IMR-90 (cell line): ENCODE measurements around the gene DMAC2. TPM values are rescaled to one million over a fixed set of nuclear protein-coding genes. Genes with fewer than 3 reads are reported as not detected.

Source experiments
- ATAC-seq: fragments of 200-7000 bp; cut with Tn5 transposase; 2 replicates; pipeline ENCODE4 v1.9.1; 2020; ENCODE audit warnings: low read depth, mild to moderate bottlenecking, moderate library complexity
- BruUV-seq: library from RNA; stranded (reverse); fragments of 400-500 nt; replicated peaks from 2 replicates; lab custom pipeline; 2021; lab: Mats Ljungman, UMichigan
- CTCF ChIA-PET: fragments of 300-600 bp; formaldehyde crosslinking; extraction: SDS; loops from one replicate; lab custom pipeline; 2021; ENCODE audit warnings: antibody characterized with exemption; lab: Yijun Ruan, JAX
- POLR2A ChIA-PET: fragments of 300-600 bp; sonication (Branson Sonifier 250); formaldehyde crosslinking; loops from one replicate; lab custom pipeline; 2022; ENCODE audit warnings: antibody characterized with exemption; ENCODE audit not compliant: unreplicated experiment; lab: Charles Lee
- DNase-seq: peaks from one replicate; pipeline ENCODE4 v3.0.0; 2013
- H2AFZ ChIP-seq: replicated peaks from 2 replicates; pipeline ENCODE3; 2013; ENCODE audit warnings: low read length, mild to moderate bottlenecking; ENCODE audit not compliant: poor library complexity
- H2AK5ac ChIP-seq: 2 replicates; pipeline ENCODE4 v1.6.1; 2013; ENCODE audit warnings: low read depth, low read length, inconsistent platforms
- H2AK9ac ChIP-seq: replicated peaks from 2 replicates; pipeline ENCODE3; 2013; ENCODE audit warnings: mild to moderate bottlenecking, low read depth, low read length, moderate library complexity; ENCODE audit not compliant: poor library complexity
- H2BK120ac ChIP-seq: 2 replicates; pipeline ENCODE4 v1.6.1; 2013; ENCODE audit warnings: low read depth, low read length, inconsistent platforms
- H2BK15ac ChIP-seq: 3 replicates; pipeline ENCODE4 v1.6.1; 2013; ENCODE audit warnings: low read depth, low read length, inconsistent platforms
- H2BK20ac ChIP-seq: 2 replicates; pipeline ENCODE4 v1.6.1; 2013; ENCODE audit warnings: low read depth, mild to moderate bottlenecking, inconsistent platforms, low read length, moderate library complexity
- H2BK5ac ChIP-seq: 2 replicates; pipeline ENCODE4 v1.6.1; 2013; ENCODE audit warnings: mild to moderate bottlenecking, low read depth, low read length, inconsistent platforms; ENCODE audit not compliant: poor library complexity, severe bottlenecking
- H3K14ac ChIP-seq: replicated peaks from 2 replicates; pipeline ENCODE4 v1.6.1; 2013; ENCODE audit warnings: low read depth, low read length, inconsistent platforms
- H3K18ac ChIP-seq: 2 replicates; pipeline ENCODE4 v1.6.1; 2013; ENCODE audit warnings: low read depth, low read length, control low read depth
- H3K23ac ChIP-seq: 2 replicates; pipeline ENCODE4 v1.6.1; 2013; ENCODE audit warnings: low read depth, low read length, inconsistent platforms
- H3K27ac ChIP-seq: 2 replicates; pipeline ENCODE4 v1.5.1; 2013; ENCODE audit warnings: mild to moderate bottlenecking, control low read depth, low read length; ENCODE audit not compliant: insufficient read depth
- H3K27me3 ChIP-seq: 2 replicates; pipeline ENCODE4 v1.6.1; 2013; ENCODE audit warnings: low read length; ENCODE audit not compliant: control insufficient read depth, insufficient read depth
- H3K36me3 ChIP-seq: 2 replicates; pipeline ENCODE4 v1.6.1; 2013; ENCODE audit warnings: low read length, mixed read lengths; ENCODE audit not compliant: control insufficient read depth, insufficient read depth
- H3K4ac ChIP-seq: 2 replicates; pipeline ENCODE4 v1.6.1; 2013; ENCODE audit warnings: low read depth, low read length, inconsistent platforms
- H3K4me1 ChIP-seq: 2 replicates; pipeline ENCODE4 v1.6.1; 2013; ENCODE audit warnings: low read length, mixed read lengths; ENCODE audit not compliant: control insufficient read depth, insufficient read depth
- H3K4me2 ChIP-seq: 2 replicates; pipeline ENCODE4 v1.6.1; 2013; ENCODE audit warnings: low read depth, mild to moderate bottlenecking, control low read depth, low read length, moderate library complexity
- H3K4me3 ChIP-seq: 2 replicates; pipeline ENCODE4 v1.5.1; 2013; ENCODE audit warnings: low read depth, mild to moderate bottlenecking, control low read depth, low read length, moderate library complexity; ENCODE audit not compliant: insufficient read depth
- H3K56ac ChIP-seq: 2 replicates; pipeline ENCODE4 v1.6.1; 2013; ENCODE audit warnings: low read length, inconsistent platforms; ENCODE audit not compliant: insufficient read depth; ENCODE audit errors: extremely low read depth
- H3K79me1 ChIP-seq, 2 experiments: 2 replicates each; pipeline ENCODE4 v1.6.1; 2013; ENCODE audit warnings: low read length in 2 of 2, inconsistent platforms in 1 of 2, low read depth in 1 of 2
- H3K9ac ChIP-seq: 2 replicates; pipeline ENCODE4 v1.6.1; 2013; ENCODE audit warnings: low read depth, low read length, control low read depth
- H3K9me1 ChIP-seq: 2 replicates; pipeline ENCODE4 v1.6.1; 2013; ENCODE audit warnings: low read length, inconsistent platforms; ENCODE audit not compliant: insufficient read depth
- H3K9me3 ChIP-seq: 2 replicates; pipeline ENCODE4 v1.6.1; 2013; ENCODE audit warnings: low read length; ENCODE audit not compliant: control insufficient read depth, insufficient read depth
- H4K20me1 ChIP-seq: 2 replicates; pipeline ENCODE4 v1.6.1; 2013; ENCODE audit warnings: low read length, inconsistent platforms; ENCODE audit not compliant: insufficient read depth
- H4K5ac ChIP-seq: 2 replicates; pipeline ENCODE4 v1.6.1; 2013; ENCODE audit warnings: mild to moderate bottlenecking, low read depth, low read length, control low read depth
- H4K8ac ChIP-seq, 2 experiments: 2 replicates each; pipeline ENCODE4 v1.6.1; 2013; ENCODE audit warnings: low read depth in 2 of 2, low read length in 2 of 2, control low read depth in 1 of 2, inconsistent platforms in 1 of 2
- H4K91ac ChIP-seq: 2 replicates; pipeline ENCODE4 v1.6.1; 2013; ENCODE audit warnings: low read depth, low read length, inconsistent platforms; ENCODE audit not compliant: insufficient read depth
- BHLHE40 ChIP-seq: fragments of 150-350 bp; IDR thresholded peaks from 2 replicates; pipeline ENCODE4 v1.6.1; 2016; ENCODE audit warnings: mild to moderate bottlenecking, low read depth, low read length
- CEBPB ChIP-seq: IDR thresholded peaks from 2 replicates; pipeline ENCODE4 v1.6.1; 2012; ENCODE audit warnings: low read depth, low read length, improper control_type of control experiment
- CTCF ChIP-seq: conservative IDR thresholded peaks from 2 replicates; pipeline ENCODE4 v1.5.1; 2012; ENCODE audit warnings: mild to moderate bottlenecking, low read depth, low read length, improper control_type of control experiment
- FOS ChIP-seq: fragments of 150-350 bp; IDR thresholded peaks from 2 replicates; pipeline ENCODE4 v1.6.1; 2016; ENCODE audit warnings: low read depth, low read length
- MAFK ChIP-seq: IDR thresholded peaks from 2 replicates; pipeline ENCODE4 v1.6.1; 2012; ENCODE audit warnings: low read depth, low read length, improper control_type of control experiment
- POLR2A ChIP-seq: IDR thresholded peaks from 2 replicates; pipeline ENCODE4 v1.6.1; 2012; ENCODE audit warnings: mild to moderate bottlenecking, low read depth, low read length
- RCOR1 ChIP-seq: IDR thresholded peaks from 2 replicates; pipeline ENCODE4 v1.6.1; 2012; ENCODE audit warnings: mild to moderate bottlenecking, low read length, improper control_type of control experiment; ENCODE audit not compliant: insufficient replicate concordance
- SMC3 ChIP-seq: fragments of 150-350 bp; IDR thresholded peaks from 2 replicates; pipeline ENCODE4 v1.6.1; 2016; ENCODE audit warnings: low read depth, mild to moderate bottlenecking, antibody characterized with exemption, low read length, moderate library complexity
- USF2 ChIP-seq: fragments of 150-350 bp; IDR thresholded peaks from 2 replicates; pipeline ENCODE4 v1.6.1; 2017; ENCODE audit warnings: mild to moderate bottlenecking, antibody characterized with exemption, low read length, low read depth
- WGBS, 2 experiments: methylation state at CpG; one replicate each; pipeline versions ENCODE4 v1.1.5 to v1.1.7; 2013; ENCODE audit warnings: missing lambda C conversion rate in 2 of 2; ENCODE audit not compliant: insufficient read length in 1 of 2; ENCODE audit errors: extremely low coverage in 2 of 2; 5-methylcytosine and 5-hydroxymethylcytosine counted together
- dilution Hi-C: fragments of 300-500 bp; cut with HindIII; formaldehyde crosslinking; loops from one replicate; pipeline ENCODE4 v1.14.3; 2018; ENCODE audit warnings: low sequenced_read_pairs; ENCODE audit not compliant: unreplicated experiment
- in situ Hi-C: fragments of 300-500 bp; cut with MboI; formaldehyde crosslinking; loops from 3 replicates; pipeline ENCODE4 v1.14.3; 2019; ENCODE audit warnings: low sequenced_read_pairs, inconsistent platforms, mixed read lengths
- intact Hi-C: fragments of 100-400 bp; cut with micrococcal nuclease; formaldehyde crosslinking; loops from 2 replicates; pipeline ENCODE4 v1.10.0; 2022
- polyA plus RNA-seq, 3 experiments: library from polyadenylated mRNA; depleted of rRNA; stranded (reverse); fragments of >200 nt; gene quantifications; 2 replicates each; pipeline ENCODE4 v1.2.3, GENCODE V29; 2012; ENCODE audit warnings: low replicate concordance in 1 of 3
- total RNA-seq: library from RNA; depleted of rRNA; stranded (reverse); fragments of >200 nt; gene quantifications from 2 replicates; pipeline ENCODE4 v1.2.3, GENCODE V29; 2012

DMAC2 gene
- total and polyA plus RNA-seq, 2 of the 4 experiments (the other 2 are of a cell fraction) = 52.5 to 72.2 TPM

- POLR2A ChIA-PET = no interaction called here
- in situ Hi-C loops (no loop called here), intact Hi-C loops (no loop called here), dilution Hi-C loops (no loop called here)
- Histone ChIP-seq H3K23ac (no peak overlapping the region), H2BK20ac (no peak overlapping the region), H3K56ac (no peak overlapping the region), H3K27me3 (no peaks in the 10 kb centered on the region), H2AK9ac (no peak overlapping the region), H3K79me1 (peaks cover 9 to 21% of the 10 kb centered on the region in 2 experiments), H2BK15ac (no peak overlapping the region), H2AK5ac (no peak overlapping the region), H3K27ac (no peak overlapping the region), H3K36me3 (peaks cover 28% of the 10 kb centered on the region), H2BK120ac (no peak overlapping the region), H2BK5ac (no peak overlapping the region), H2AFZ (no peak overlapping the region), H4K91ac (no peak overlapping the region), H3K4me2 (no peak overlapping the region), H3K9ac (no peak overlapping the region), H3K4me1 (no peaks in the 10 kb centered on the region; the same call in 1 of the 2 replicates), H3K4ac (no peak overlapping the region), H4K20me1 (no peaks in the 10 kb centered on the region), H3K9me3 (no peaks in the 10 kb centered on the region), H3K18ac (no peak overlapping the region), H3K9me1 (no peaks in the 10 kb centered on the region; the same call in 1 of the 2 replicates), H4K8ac (no peak overlapping the region), H4K5ac (no peak overlapping the region), H3K4me3 (no peak overlapping the region), H3K14ac (no peak overlapping the region)
- TF ChIP-seq SMC3 (no peak), CTCF (no peak), USF2 (no peak), FOS (no peak), BHLHE40 (no peak), POLR2A (no peak), MAFK (no peak), CEBPB (no peak), RCOR1 (no peak)
- ATAC-seq (no peak), DNase-seq (no peak)
- 95% methylated on average over 3 of the region's 19 CpGs; no CpG with 5 or more reads in 1 of the 2 experiments for WGBS, 2 experiments
- CTCF ChIA-PET = no interaction called here
- no TSS peak for BruUV-seq
These were observed 3.6 kb downstream of the DMAC2 start for GRCh38 chr19:41435936-41436673.
